Activated CD4-positive, CD25-positive, alpha-beta regulatory T cell treated with anti-CD3 and anti-CD28 coated beads, Interleukin-2, amount 50 U/mL, for 72 hours (primary cell): Measurements from ENCODE around the gene TXNRD3.

Source experiments
- DNase-seq: peaks from one replicate; pipeline ENCODE4 v3.0.0; 2021

The TXNRD3 gene

GRCh38 chr3:126671521-126671920, 16.6 kb upstream of the TXNRD3 start:
- DNase-seq: no peak

GRCh38 chr3:126668450-126669401, 13.8 kb upstream of the TXNRD3 start:
- DNase-seq: no peak

- DNase-seq: no peak
Measured at GRCh38 chr3:126667631-126668449, 12.9 kb upstream of the TXNRD3 start.

- DNase-seq: no peak
Measured at GRCh38 chr3:126666658-126667528, 12.0 kb upstream of the TXNRD3 start.

GRCh38 chr3:126665959-126666657, 11.2 kb upstream of the TXNRD3 start:
- no peak for DNase-seq

GRCh38 chr3:126665221-126665936, 10.5 kb upstream of the TXNRD3 start:
- DNase-seq: no peak

GRCh38 chr3:126664591-126665214, 9.8 kb upstream of the TXNRD3 start:
- DNase-seq: no peak

- DNase-seq: no peak
Measured at GRCh38 chr3:126663750-126664149, 8.8 kb upstream of the TXNRD3 start.

GRCh38 chr3:126663257-126663656, 8.3 kb upstream of the TXNRD3 start:
- no peak for DNase-seq

GRCh38 chr3:126661532-126662364, 6.8 kb upstream of the TXNRD3 start:
- DNase-seq: no peak

GRCh38 chr3:126659915-126660886, 5.3 kb upstream of the TXNRD3 start:
- no peak for DNase-seq

GRCh38 chr3:126658584-126658983, 3.7 kb upstream of the TXNRD3 start:
- DNase-seq: no peak

GRCh38 chr3:126657901-126658300, 3.0 kb upstream of the TXNRD3 start:
- no peak for DNase-seq

GRCh38 chr3:126656371-126657134, 1.6 kb upstream of the TXNRD3 start:
- no peak for DNase-seq

- no peak for DNase-seq
Measured at GRCh38 chr3:126655887-126656286, 963 bp upstream of the TXNRD3 start.

- DNase-seq: no peak
Measured at GRCh38 chr3:126649556-126650092, 5.3 kb downstream of the TXNRD3 start.

- no peak for DNase-seq
Measured at GRCh38 chr3:126646674-126647073, 8.2 kb downstream of the TXNRD3 start.

GRCh38 chr3:126644615-126645014, 10.3 kb downstream of the TXNRD3 start:
- no peak for DNase-seq
